Hepatocyte (in vitro differentiated cells): ENCODE data around the gene LRRC4C. TPM values are rescaled to one million over a fixed set of nuclear protein-coding genes. Genes with fewer than 3 reads are reported as not detected.

Source experiments
- DNase-seq: peaks from one replicate; pipeline ENCODE4 v3.0.0-alpha.2; 2016; ENCODE audit warnings: low spot score
- H2AFZ ChIP-seq: fragments of 200-600 bp; sonication (generic); 2 replicates; pipeline ENCODE4 v1.6.0; 2016; ENCODE audit warnings: antibody characterized with exemption, mild to moderate bottlenecking
- H3K27ac ChIP-seq: fragments of 200-600 bp; sonication (generic); 2 replicates; pipeline ENCODE4 v1.5.1; 2016; ENCODE audit warnings: mild to moderate bottlenecking
- H3K27me3 ChIP-seq: fragments of 200-600 bp; sonication (generic); 2 replicates; pipeline ENCODE4 v1.6.1; 2016
- H3K36me3 ChIP-seq: fragments of 200-600 bp; sonication (generic); replicated peaks from 2 replicates; pipeline ENCODE4 v1.5.1; 2016; ENCODE audit warnings: low read depth; ENCODE audit not compliant: insufficient read depth
- H3K4me1 ChIP-seq: fragments of 200-600 bp; sonication (generic); 2 replicates; pipeline ENCODE4 v1.5.1; 2016; ENCODE audit warnings: mild to moderate bottlenecking, moderate library complexity; ENCODE audit not compliant: insufficient read depth
- H3K4me2 ChIP-seq: fragments of 200-600 bp; sonication (generic); 2 replicates; pipeline ENCODE4 v1.6.0; 2016
- H3K4me3 ChIP-seq: fragments of 200-600 bp; sonication (generic); 2 replicates; pipeline ENCODE4 v1.5.1; 2016; ENCODE audit warnings: mild to moderate bottlenecking
- H3K79me2 ChIP-seq: fragments of 200-600 bp; sonication (generic); 2 replicates; pipeline ENCODE4 v1.6.0; 2017; ENCODE audit warnings: mild to moderate bottlenecking
- H3K9me2 ChIP-seq: fragments of 200-600 bp; sonication (generic); replicated peaks from 2 replicates; pipeline ENCODE4 v1.6.0; 2017; ENCODE audit warnings: mild to moderate bottlenecking; ENCODE audit not compliant: insufficient read depth
- H3K9me3 ChIP-seq: fragments of 200-600 bp; sonication (generic); 2 replicates; pipeline ENCODE4 v1.5.1; 2016; ENCODE audit warnings: low read depth, mild to moderate bottlenecking
- H4K20me1 ChIP-seq: fragments of 200-600 bp; sonication (generic); 2 replicates; pipeline ENCODE4 v1.6.0; 2016; ENCODE audit warnings: mild to moderate bottlenecking; ENCODE audit not compliant: insufficient read depth, poor library complexity, severe bottlenecking
- CTCF ChIP-seq: fragments of 200-600 bp; sonication (generic); IDR thresholded peaks from 2 replicates; pipeline ENCODE4 v1.5.1; 2016; ENCODE audit warnings: antibody characterized with exemption, mild to moderate bottlenecking; ENCODE audit not compliant: poor library complexity
- EZH2 ChIP-seq: fragments of 200-600 bp; sonication (generic); IDR thresholded peaks from 2 replicates; pipeline ENCODE4 v1.6.1; 2016; ENCODE audit warnings: antibody characterized with exemption, mild to moderate bottlenecking, borderline replicate concordance
- EZH2phosphoT487 ChIP-seq: fragments of 200-600 bp; sonication (generic); IDR thresholded peaks from one replicate; pipeline ENCODE4 v1.6.1; 2018; ENCODE audit warnings: antibody characterized with exemption, mild to moderate bottlenecking, low read depth, moderate library complexity; ENCODE audit not compliant: unreplicated experiment, severe bottlenecking
- whole genome bisulfite sequencing: methylation state at CpG from one replicate; pipeline ENCODE4 v1.1.6; 2016; ENCODE audit warnings: low lambda C conversion rate; ENCODE audit errors: missing lambda C conversion rate; 5-methylcytosine and 5-hydroxymethylcytosine counted together
- polyA plus RNA-seq: library from polyadenylated mRNA; unstranded; fragments of >200 nt; fragmentation: Nextera tagmentation; extraction: Ambion mirVana; gene quantifications from 2 replicates; pipeline ENCODE4 v1.2.1, GENCODE V29; 2016
- total RNA-seq: library from RNA; depleted of rRNA; stranded (reverse); fragments of >200 nt; gene quantifications from 2 replicates; pipeline ENCODE4 v1.2.3, GENCODE V29; 2014

Gene LRRC4C
- total and polyA plus RNA-seq, 2 experiments from 2014 or later, result 1.1 to 3.1 TPM

GRCh38 chr11:40340911-40341310, 1118.5 kb downstream of the LRRC4C start:
- Histone ChIP-seq H4K20me1 (no peaks in the 10 kb centered on the region), H3K79me2 (no peaks in the 10 kb centered on the region), H3K27ac (no peak overlapping the region), H3K36me3 (no peaks in the 10 kb centered on the region), H3K9me3 (no peaks in the 10 kb centered on the region), H2AFZ (no peak overlapping the region), H3K9me2 (no peaks in the 10 kb centered on the region), H3K4me2 (no peak overlapping the region), H3K4me3 (no peak overlapping the region), H3K4me1 (no peaks in the 10 kb centered on the region), H3K27me3 (no peaks in the 10 kb centered on the region)
- no peak for DNase-seq
- no peak for TF ChIP-seq EZH2phosphoT487
- no peak for TF ChIP-seq CTCF
- TF ChIP-seq EZH2, result no peak
- 71% methylated on average over 3 of the region's 3 CpGs for WGBS

- Histone ChIP-seq H3K9me3 (no peaks in the 10 kb centered on the region), H3K79me2 (no peaks in the 10 kb centered on the region), H3K27me3 (no peaks in the 10 kb centered on the region), H3K4me1 (no peaks in the 10 kb centered on the region), H3K9me2 (no peaks in the 10 kb centered on the region), H3K36me3 (no peaks in the 10 kb centered on the region), H3K4me2 (no peak overlapping the region), H3K27ac (no peak overlapping the region), H4K20me1 (no peaks in the 10 kb centered on the region), H2AFZ (no peak overlapping the region), H3K4me3 (no peak overlapping the region)
- WGBS, result 67% methylated on average over 6 of the region's 6 CpGs
- TF ChIP-seq EZH2phosphoT487, result no peak
- TF ChIP-seq CTCF, result no peak
- TF ChIP-seq EZH2, result no peak
- no peak for DNase-seq
These were observed 1120.7 kb downstream of the LRRC4C start for GRCh38 chr11:40338739-40339138.

GRCh38 chr11:40338062-40338461, 1121.4 kb downstream of the LRRC4C start:
- no peaks in the 10 kb centered on the region for H3K4me1 ChIP-seq
- H2AFZ ChIP-seq, result no peak overlapping the region
- H4K20me1 ChIP-seq, result no peaks in the 10 kb centered on the region
- H3K27me3 ChIP-seq, result no peaks in the 10 kb centered on the region
- no peaks in the 10 kb centered on the region for H3K79me2 ChIP-seq
- H3K9me3 ChIP-seq, result no peaks in the 10 kb centered on the region
- H3K36me3 ChIP-seq, result no peaks in the 10 kb centered on the region
- 81% methylated on average over 3 of the region's 3 CpGs for WGBS
- H3K27ac ChIP-seq, result no peak overlapping the region
- no peak overlapping the region for H3K4me2 ChIP-seq
- no peak overlapping the region for H3K4me3 ChIP-seq
- no peaks in the 10 kb centered on the region for H3K9me2 ChIP-seq
- DNase-seq, result no peak
- TF ChIP-seq EZH2 (no peak), EZH2phosphoT487 (no peak), CTCF (no peak)

GRCh38 chr11:40337118-40337517, 1122.3 kb downstream of the LRRC4C start:
- WGBS, result 73% methylated on average over 3 of the region's 3 CpGs
- H3K27me3 ChIP-seq, result no peaks in the 10 kb centered on the region
- no peaks in the 10 kb centered on the region for H3K9me2 ChIP-seq
- TF ChIP-seq EZH2 (no peak), EZH2phosphoT487 (no peak), CTCF (no peak)
- no peaks in the 10 kb centered on the region for H3K4me1 ChIP-seq
- no peak for DNase-seq
- H2AFZ ChIP-seq, result no peak overlapping the region
- no peak overlapping the region for H3K4me2 ChIP-seq
- no peaks in the 10 kb centered on the region for H3K9me3 ChIP-seq
- no peak overlapping the region for H3K4me3 ChIP-seq
- no peaks in the 10 kb centered on the region for H4K20me1 ChIP-seq
- no peaks in the 10 kb centered on the region for H3K36me3 ChIP-seq
- no peaks in the 10 kb centered on the region for H3K79me2 ChIP-seq
- no peak overlapping the region for H3K27ac ChIP-seq
